ENCODE data around the gene BRAT1.

BRAT1 gene

GRCh38 chr7:2555121-2556052 is at the start of gene BRAT1:
BRAT1 (minus strand) TSS chr7:2555524; CDS start chr7:2554431, 1,093 bp downstream.
- H3K36me3 ChIP-seq (replicated peaks; ENCODE audit: insufficient read depth, low read length), result no peaks in the 10 kb centered on the region
- peaks cover 18% of the 10 kb centered on the region for H3K4me1 ChIP-seq (ENCODE audit: low read length)
- H3K79me2 ChIP-seq (ENCODE audit: low read length), result peaks cover 36% of the 10 kb centered on the region
- no peaks in the 10 kb centered on the region for H3K9me2 ChIP-seq (replicated peaks; ENCODE audit: insufficient read depth, low read length)
- peak within 1 kb of the TSS; percentile 86 for H3K4me3 ChIP-seq (ENCODE audit: low read length)
- no peaks in the 10 kb centered on the region for H3K9me3 ChIP-seq (replicated peaks; ENCODE audit: insufficient read depth, low read length)
- peak within 1 kb of the TSS; percentile 81 for H3K4me2 ChIP-seq (ENCODE audit: low read depth, low read length)
- H4K20me1 ChIP-seq (ENCODE audit: insufficient read depth, low read length), result no peaks in the 10 kb centered on the region
- H3K27me3 ChIP-seq (replicated peaks; ENCODE audit: insufficient read depth, low read length), result no peaks in the 10 kb centered on the region
- H3F3A ChIP-seq (ENCODE audit: insufficient read depth, low read length), result peaks cover 15% of the 10 kb centered on the region; the same call in 1 of the 2 replicates
- peak; percentile 95 for DNase-seq
- peak within 1 kb of the TSS; percentile 99 for H3K27ac ChIP-seq (ENCODE audit: low read length)
- peak within 1 kb of the TSS; percentile 100 for H3K9ac ChIP-seq (ENCODE audit: low read length)
- peak within 1 kb of the TSS; percentile 98 for H2AFZ ChIP-seq (ENCODE audit: low read length)
- TF ChIP-seq EZH2 (optimal IDR thresholded peaks at IDR 0.05; ENCODE audit: low read depth, low read length), result no peak

GRCh38 chr7:2604608-2605174 is 49.4 kb upstream of the BRAT1 start:
- H3K4me2 ChIP-seq (ENCODE audit: low read depth, low read length), result no peak overlapping the region
- no peaks in the 10 kb centered on the region for H3K27me3 ChIP-seq (replicated peaks; ENCODE audit: insufficient read depth, low read length)
- H4K20me1 ChIP-seq (ENCODE audit: insufficient read depth, low read length), result no peaks in the 10 kb centered on the region
- H3K9ac ChIP-seq (ENCODE audit: low read length), result no peak overlapping the region
- H3K4me3 ChIP-seq (ENCODE audit: low read length), result no peak overlapping the region
- H3K9me3 ChIP-seq (replicated peaks; ENCODE audit: insufficient read depth, low read length), result no peaks in the 10 kb centered on the region
- no peaks in the 10 kb centered on the region for H3K9me2 ChIP-seq (replicated peaks; ENCODE audit: insufficient read depth, low read length)
- no peaks in the 10 kb centered on the region for H3K36me3 ChIP-seq (replicated peaks; ENCODE audit: insufficient read depth, low read length)
- no peaks in the 10 kb centered on the region for H3K79me2 ChIP-seq (ENCODE audit: low read length)
- no peaks in the 10 kb centered on the region for H3K4me1 ChIP-seq (ENCODE audit: low read length)
- no peak overlapping the region for H2AFZ ChIP-seq (ENCODE audit: low read length)
- TF ChIP-seq EZH2 (optimal IDR thresholded peaks at IDR 0.05; ENCODE audit: low read depth, low read length), result no peak
- TF ChIP-seq EZH2phosphoT487 (IDR thresholded peaks at IDR 0.05; ENCODE audit: low read length), result no peak
- TF ChIP-seq CTCF (IDR thresholded peaks at IDR 0.05; ENCODE audit: low read length), result no peak
- H3K27ac ChIP-seq (ENCODE audit: low read length), result no peak overlapping the region
- no peaks in the 10 kb centered on the region for H3F3A ChIP-seq (ENCODE audit: insufficient read depth, low read length)
- DNase-seq, result no peak

GRCh38 chr7:2603044-2603965 is 48.0 kb upstream of the BRAT1 start:
- no peaks in the 10 kb centered on the region for H3K9me2 ChIP-seq (replicated peaks; ENCODE audit: insufficient read depth, low read length)
- no peaks in the 10 kb centered on the region for H3K4me1 ChIP-seq (ENCODE audit: low read length)
- H3K36me3 ChIP-seq (replicated peaks; ENCODE audit: insufficient read depth, low read length), result no peaks in the 10 kb centered on the region
- no peak overlapping the region for H3K4me2 ChIP-seq (ENCODE audit: low read depth, low read length)
- no peak overlapping the region for H3K4me3 ChIP-seq (ENCODE audit: low read length)
- H3K79me2 ChIP-seq (ENCODE audit: low read length), result no peaks in the 10 kb centered on the region
- no peak for DNase-seq
- TF ChIP-seq EZH2phosphoT487 (IDR thresholded peaks at IDR 0.05; ENCODE audit: low read length), result no peak
- TF ChIP-seq CTCF (IDR thresholded peaks at IDR 0.05; ENCODE audit: low read length), result no peak
- TF ChIP-seq EZH2 (optimal IDR thresholded peaks at IDR 0.05; ENCODE audit: low read depth, low read length), result no peak
- H4K20me1 ChIP-seq (ENCODE audit: insufficient read depth, low read length), result no peaks in the 10 kb centered on the region
- no peak overlapping the region for H2AFZ ChIP-seq (ENCODE audit: low read length)
- no peak overlapping the region for H3K9ac ChIP-seq (ENCODE audit: low read length)
- H3K9me3 ChIP-seq (replicated peaks; ENCODE audit: insufficient read depth, low read length), result no peaks in the 10 kb centered on the region
- no peak overlapping the region for H3K27ac ChIP-seq (ENCODE audit: low read length)
- H3F3A ChIP-seq (ENCODE audit: insufficient read depth, low read length), result no peaks in the 10 kb centered on the region
- H3K27me3 ChIP-seq (replicated peaks; ENCODE audit: insufficient read depth, low read length), result no peaks in the 10 kb centered on the region
